Sigmoid colon (tissue), 7 donors: Measurements from ENCODE around the gene TMUB1. TPM values are rescaled to one million over a fixed set of nuclear protein-coding genes. Genes with fewer than 3 reads are reported as not detected.
A peak's percentile ranks its signal among the peaks of the same experiment; 100 is the strongest.

Source experiments
- DNase-seq: peaks from one replicate; pipeline ENCODE4 v3.0.0-alpha.2; 2019
- H3K27ac ChIP-seq, 4 donors: fragments of 200-600 bp; sonication (generic); one replicate each; pipeline ENCODE4 v1.5.1; 2016 to 2019; ENCODE audit warnings: mild to moderate bottlenecking in 1 of 4
- H3K27me3 ChIP-seq, 3 donors: fragments of 200-600 bp; sonication (generic); one replicate each; pipeline ENCODE4 v1.5.1; 2019; ENCODE audit warnings: mild to moderate bottlenecking in 1 of 3
- H3K36me3 ChIP-seq, 4 donors: fragments of 200-600 bp; sonication (generic); one replicate each; pipeline ENCODE4 v1.5.1; 2016 to 2019
- H3K4me1 ChIP-seq, 4 donors: fragments of 200-600 bp; sonication (generic); one replicate each; pipeline ENCODE4 v1.5.1; 2017 to 2019
- H3K4me3 ChIP-seq, 4 donors: fragments of 200-600 bp; sonication (generic); one replicate each; pipeline ENCODE4 v1.5.1; 2017 to 2019; ENCODE audit warnings: mild to moderate bottlenecking in 2 of 4, moderate library complexity in 1 of 4
- H3K9me3 ChIP-seq, 4 donors: fragments of 200-600 bp in 3 of 4; sonication (generic) in 3 of 4; one replicate each; pipeline versions ENCODE4 v1.5.1 to v1.6.1; 2013 to 2019
- CTCF ChIP-seq, 4 experiments: fragments of 450-650 bp in 3 of 4; fragments of 200-600 bp in 1 of 4; IDR thresholded peaks; one replicate each; pipeline ENCODE4 v1.5.1; 2016 to 2019; ENCODE audit warnings: antibody characterized with exemption in 4 of 4, mild to moderate bottlenecking in 3 of 4, moderate library complexity in 2 of 4
- EP300 ChIP-seq, 4 donors: sonication (generic); formaldehyde crosslinking; IDR thresholded peaks; one replicate each; pipeline ENCODE4 v1.6.1; 2017; ENCODE audit warnings: antibody characterized with exemption in 4 of 4
- POLR2A ChIP-seq, 2 donors: fragments of 450-650 bp; IDR thresholded peaks; one replicate each; pipeline ENCODE4 v1.6.1; 2016; ENCODE audit warnings: antibody characterized with exemption in 2 of 2, mild to moderate bottlenecking in 2 of 2, moderate library complexity in 2 of 2
- POLR2AphosphoS5 ChIP-seq, 4 donors: sonication (generic); formaldehyde crosslinking; IDR thresholded peaks; one replicate each; pipeline ENCODE4 v1.6.1; 2017; ENCODE audit warnings: antibody characterized with exemption in 4 of 4
- WGBS, 2 donors: extraction: QIAGEN DNeasy Blood & Tissue Kit; methylation state at CpG; one replicate each; pipeline ENCODE4 v1.1.7; 2013; 5-methylcytosine and 5-hydroxymethylcytosine counted together
- intact Hi-C: fragments of 100-400 bp; cut with DNase I; formaldehyde crosslinking; loops from one replicate; pipeline ENCODE4 v1.15.1; 2023
- polyA plus RNA-seq, 3 donors: library from polyadenylated mRNA; stranded (reverse); fragments of 200-250 nt; gene quantifications; one replicate each; pipeline ENCODE4 v1.2.3, GENCODE V29; 2013
- total RNA-seq, 4 donors: library from RNA; depleted of rRNA; stranded (reverse); fragments of >200 nt; gene quantifications; one replicate each; pipeline ENCODE4 v1.1.0, GENCODE V29; 2016
- donor health status: healthy with polysubstance abuse.
- donor health status: Bipolar disorder and iron deficiency.
- donor health status: healthy.

TMUB1 gene
- total and polyA plus RNA-seq, 7 donors: 33.4 to 74.6 (median 45.0) TPM

DNA sequence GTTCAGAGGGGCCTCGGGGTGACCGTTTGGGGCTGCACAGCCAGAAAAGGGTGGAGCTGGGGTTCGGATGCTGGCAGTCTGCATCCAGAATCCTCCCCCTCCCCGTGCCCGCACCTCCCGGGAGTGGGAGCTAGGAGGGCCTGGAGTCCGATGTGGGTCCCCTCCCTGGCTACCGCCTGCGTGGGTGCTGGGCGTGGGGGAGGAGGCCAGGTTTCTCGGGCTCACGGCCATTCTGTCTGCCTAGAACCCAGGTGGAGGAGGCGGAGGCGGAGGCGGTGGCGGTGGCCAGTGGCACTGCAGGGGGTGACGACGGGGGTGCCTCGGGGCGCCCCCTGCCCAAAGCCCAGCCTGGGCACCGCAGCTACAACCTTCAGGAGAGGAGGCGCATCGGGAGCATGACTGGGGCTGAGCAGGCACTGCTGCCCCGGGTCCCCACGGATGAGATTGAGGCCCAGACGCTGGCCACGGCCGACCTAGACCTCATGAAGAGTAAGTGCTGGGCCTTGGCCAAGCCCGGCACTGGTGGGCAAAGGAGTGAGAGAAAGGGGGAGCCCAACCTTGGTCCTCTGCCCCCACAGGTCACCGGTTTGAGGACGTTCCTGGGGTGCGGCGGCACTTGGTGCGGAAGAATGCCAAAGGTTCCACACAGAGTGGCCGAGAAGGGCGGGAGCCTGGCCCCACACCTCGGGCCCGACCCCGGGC is 16.9 kb downstream of the TMUB1 start:
- peaks cover 34 to 80% (median 61%) of the 10 kb centered on the region in 4 donors for H3K36me3 ChIP-seq
- no peak overlapping the region for H3K4me3 ChIP-seq
- H3K27me3 ChIP-seq: no peaks in the 10 kb centered on the region
- no peak for DNase-seq
- intact Hi-C loops: no loop called here
- no peak for TF ChIP-seq POLR2AphosphoS5 (IDR thresholded peaks at IDR 0.05)
- no peak for TF ChIP-seq CTCF (IDR thresholded peaks at IDR 0.05)
- no peaks in the 10 kb centered on the region for H3K9me3 ChIP-seq
- H3K27ac ChIP-seq: no peak overlapping the region
- WGBS, 2 donors: 93% methylated on average over 39 of the region's 39 CpGs
- H3K4me1 ChIP-seq: peaks cover 0 to 26% (median 25%) of the 10 kb centered on the region in 4 donors

DNA sequence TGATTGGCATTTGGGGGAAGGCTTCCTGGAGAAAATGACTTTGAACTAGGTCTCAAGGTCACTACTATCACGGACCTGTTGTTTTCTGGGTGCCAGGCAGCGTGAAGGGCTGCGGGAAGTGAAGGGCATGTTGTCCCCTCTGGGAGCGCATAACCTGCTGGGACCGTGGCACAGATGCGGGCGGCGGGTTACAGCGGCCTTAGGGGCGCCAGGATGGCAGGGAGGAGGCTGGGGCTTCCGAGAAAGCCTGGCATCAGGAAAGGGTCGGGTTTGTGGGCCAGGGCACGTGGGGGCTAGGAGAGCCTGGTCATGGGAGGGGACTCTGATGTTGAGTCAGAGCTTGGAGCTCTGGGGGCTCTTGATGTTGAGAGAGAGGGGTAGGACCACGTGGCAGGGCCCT is 17.8 kb downstream of the TMUB1 start:
- Histone ChIP-seq H3K27me3 (no peaks in the 10 kb centered on the region), H3K27ac (no peak overlapping the region), H3K4me1 (peaks cover 0 to 35% (median 34%) of the 10 kb centered on the region in 4 donors), H3K36me3 (peaks cover 26 to 71% (median 52%) of the 10 kb centered on the region in 4 donors), H3K9me3 (no peaks in the 10 kb centered on the region), H3K4me3 (no peak overlapping the region)
- intact Hi-C loops: no loop called here
- no peak for TF ChIP-seq CTCF (IDR thresholded peaks at IDR 0.05)
- TF ChIP-seq POLR2A (IDR thresholded peaks at IDR 0.05): no peak
- no peak for TF ChIP-seq POLR2AphosphoS5 (IDR thresholded peaks at IDR 0.05)
- no peak for TF ChIP-seq EP300 (IDR thresholded peaks at IDR 0.05)
- 87 to 88% methylated on average over 14 of the region's 14 CpGs for WGBS, 2 donors
- no peak for DNase-seq

DNA sequence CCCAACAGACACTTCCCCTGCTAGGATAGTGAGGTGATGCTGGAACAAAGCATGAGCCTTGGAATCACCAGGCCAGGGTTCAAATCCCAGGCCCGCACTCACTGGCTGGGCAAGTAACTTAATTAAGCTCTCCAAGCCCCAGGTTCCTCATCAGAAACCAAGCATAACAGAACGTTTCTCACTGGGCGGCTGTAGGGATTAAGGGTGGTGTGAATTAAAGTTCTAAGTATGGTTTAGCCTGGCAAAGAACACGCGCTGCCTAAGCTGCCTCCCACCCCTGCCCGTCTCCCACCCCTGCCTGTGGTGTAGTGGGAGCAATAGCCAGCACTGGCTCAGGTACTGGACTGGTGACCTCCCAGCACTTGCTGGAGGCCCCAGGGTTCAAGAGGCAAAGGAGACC is 18.3 kb downstream of the TMUB1 start:
- DNase-seq: no peak
- Histone ChIP-seq H3K27me3 (no peaks in the 10 kb centered on the region), H3K4me1 (peaks cover 0 to 40% (median 38%) of the 10 kb centered on the region in 4 donors), H3K4me3 (no peak overlapping the region), H3K9me3 (no peaks in the 10 kb centered on the region), H3K36me3 (peaks cover 21 to 65% (median 47%) of the 10 kb centered on the region in 4 donors), H3K27ac (peak overlapping the region in 1 of 4 donors; percentile 1)
- intact Hi-C loops: no loop called here
- WGBS, 2 donors: 90 to 91% methylated on average over 6 of the region's 6 CpGs
- TF ChIP-seq POLR2AphosphoS5 (IDR thresholded peaks at IDR 0.05) (no peak), POLR2A (IDR thresholded peaks at IDR 0.05) (no peak), CTCF (IDR thresholded peaks at IDR 0.05) (no peak), EP300 (IDR thresholded peaks at IDR 0.05) (no peak)

GRCh38 chr7:151064454-151064853 is 18.8 kb downstream of the TMUB1 start:
- intact Hi-C loops: no loop called here
- Histone ChIP-seq H3K27me3 (no peaks in the 10 kb centered on the region), H3K27ac (peak overlapping the region in 1 of 4 donors; percentile 1), H3K4me1 (peaks cover 0 to 42% (median 38%) of the 10 kb centered on the region in 4 donors), H3K9me3 (no peaks in the 10 kb centered on the region), H3K36me3 (peaks cover 16 to 60% (median 42%) of the 10 kb centered on the region in 4 donors), H3K4me3 (no peak overlapping the region)
- no peak for DNase-seq
- no peak for TF ChIP-seq POLR2A (IDR thresholded peaks at IDR 0.05)
- WGBS, 2 donors: 96 to 97% methylated on average over 18 of the region's 18 CpGs

DNA sequence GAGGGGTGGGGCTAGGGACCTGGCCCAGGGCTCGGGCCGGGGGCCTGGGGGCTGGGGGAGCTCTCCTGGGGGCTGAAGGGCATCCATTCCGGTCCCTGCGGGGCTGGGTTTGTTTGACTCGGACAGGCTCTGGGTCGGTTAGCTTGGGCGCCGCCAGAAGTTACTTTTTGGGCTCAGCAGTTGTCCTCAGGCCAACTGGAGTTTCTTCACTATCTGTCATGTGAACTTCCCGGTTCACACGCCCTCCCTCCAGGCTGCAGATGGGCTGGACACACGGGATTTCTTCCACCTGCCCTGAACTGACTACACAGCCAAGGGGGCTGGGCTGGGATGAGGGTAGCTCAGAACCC is 20.1 kb downstream of the TMUB1 start:
- DNase-seq: peak; percentile 91
- peak in 1 of 4 donors; percentile 47 for TF ChIP-seq POLR2AphosphoS5 (IDR thresholded peaks at IDR 0.05)
- TF ChIP-seq POLR2A (IDR thresholded peaks at IDR 0.05): no peak
- intact Hi-C loops: no loop called here
- Histone ChIP-seq H3K27me3 (no peaks in the 10 kb centered on the region), H3K4me1 (peaks cover 0 to 53% (median 47%) of the 10 kb centered on the region in 4 donors), H3K9me3 (no peaks in the 10 kb centered on the region), H3K4me3 (peak overlapping the region in 3 of 4 donors; percentile 31 to 68 (median 34)), H3K36me3 (peaks cover 15 to 47% (median 34%) of the 10 kb centered on the region in 4 donors), H3K27ac (peak overlapping the region; percentile 86 to 96 (median 93))
- 18 to 58% methylated on average over 11 of the region's 11 CpGs for WGBS, 2 donors
